ENCODE measurements around the gene SLC12A9.

The SLC12A9 gene

GRCh38 chr7:100894860-100895700 is 42.6 kb downstream of the SLC12A9 start:
- TF ChIP-seq, protein P1, sequence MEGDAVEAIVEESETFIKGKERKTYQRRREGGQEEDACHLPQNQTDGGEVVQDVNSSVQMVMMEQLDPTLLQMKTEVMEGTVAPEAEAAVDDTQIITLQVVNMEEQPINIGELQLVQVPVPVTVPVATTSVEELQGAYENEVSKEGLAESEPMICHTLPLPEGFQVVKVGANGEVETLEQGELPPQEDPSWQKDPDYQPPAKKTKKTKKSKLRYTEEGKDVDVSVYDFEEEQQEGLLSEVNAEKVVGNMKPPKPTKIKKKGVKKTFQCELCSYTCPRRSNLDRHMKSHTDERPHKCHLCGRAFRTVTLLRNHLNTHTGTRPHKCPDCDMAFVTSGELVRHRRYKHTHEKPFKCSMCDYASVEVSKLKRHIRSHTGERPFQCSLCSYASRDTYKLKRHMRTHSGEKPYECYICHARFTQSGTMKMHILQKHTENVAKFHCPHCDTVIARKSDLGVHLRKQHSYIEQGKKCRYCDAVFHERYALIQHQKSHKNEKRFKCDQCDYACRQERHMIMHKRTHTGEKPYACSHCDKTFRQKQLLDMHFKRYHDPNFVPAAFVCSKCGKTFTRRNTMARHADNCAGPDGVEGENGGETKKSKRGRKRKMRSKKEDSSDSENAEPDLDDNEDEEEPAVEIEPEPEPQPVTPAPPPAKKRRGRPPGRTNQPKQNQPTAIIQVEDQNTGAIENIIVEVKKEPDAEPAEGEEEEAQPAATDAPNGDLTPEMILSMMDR (IDR thresholded peaks at IDR 0.05; ENCODE audit: borderline replicate concordance, insufficient read depth, low read depth, low read length), result peak; percentile 86
- peak overlapping the region; percentile 48 for H3K4me3 ChIP-seq (ENCODE audit: low read depth, low read length)

GRCh38 chr7:100895701-100895955 is 43.1 kb downstream of the SLC12A9 start, which contains the start of gene ACHE:
ACHE (minus strand) TSS chr7:100895888; CDS start chr7:100894232, 1,656 bp downstream.
- TF ChIP-seq, protein P1 (IDR thresholded peaks at IDR 0.05; ENCODE audit: borderline replicate concordance, insufficient read depth, low read depth, low read length), result no peak
- peak within 1 kb of the TSS; percentile 48 for H3K4me3 ChIP-seq (ENCODE audit: low read depth, low read length)

DNA sequence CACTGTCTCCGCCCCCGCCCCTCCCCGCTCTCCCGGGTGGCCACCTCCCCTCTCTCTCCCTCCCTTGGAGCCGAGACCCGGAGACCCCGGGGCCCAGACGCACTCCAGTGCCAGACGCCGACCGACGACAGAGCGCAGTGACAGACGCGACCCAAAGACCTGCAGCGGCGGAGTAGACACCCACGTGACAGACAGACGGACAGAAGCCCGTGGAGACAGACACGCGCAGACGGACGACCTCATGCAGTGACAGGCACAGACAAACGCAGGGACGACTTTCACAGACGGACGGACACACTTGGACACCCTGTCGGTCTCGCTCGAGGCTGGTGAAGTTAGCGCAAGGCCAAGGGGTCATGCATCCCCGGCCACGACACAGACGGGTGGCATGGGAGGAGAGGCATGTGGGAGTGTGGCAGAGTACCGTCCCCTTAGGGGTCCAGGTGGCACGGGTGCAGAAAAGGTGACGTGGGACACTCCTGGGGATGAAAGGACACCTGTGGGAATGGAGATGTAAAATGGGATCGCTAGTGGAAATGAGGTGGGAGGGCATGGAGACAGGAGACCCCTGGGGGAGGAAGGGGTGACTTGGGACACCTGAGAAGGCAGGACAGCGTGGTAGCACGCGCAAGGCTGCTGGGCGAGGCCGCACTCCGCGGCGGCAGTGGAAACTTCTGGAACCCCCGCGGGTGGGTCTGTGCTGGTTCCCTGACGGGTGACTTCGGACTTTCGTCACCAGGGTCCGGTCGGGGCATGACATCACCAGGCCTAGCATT is 43.6 kb downstream of the SLC12A9 start:
- H3K4me3 ChIP-seq (ENCODE audit: low read depth, low read length), result no peak overlapping the region
- TF ChIP-seq, protein P1 (IDR thresholded peaks at IDR 0.05; ENCODE audit: borderline replicate concordance, insufficient read depth, low read depth, low read length), result no peak

DNA sequence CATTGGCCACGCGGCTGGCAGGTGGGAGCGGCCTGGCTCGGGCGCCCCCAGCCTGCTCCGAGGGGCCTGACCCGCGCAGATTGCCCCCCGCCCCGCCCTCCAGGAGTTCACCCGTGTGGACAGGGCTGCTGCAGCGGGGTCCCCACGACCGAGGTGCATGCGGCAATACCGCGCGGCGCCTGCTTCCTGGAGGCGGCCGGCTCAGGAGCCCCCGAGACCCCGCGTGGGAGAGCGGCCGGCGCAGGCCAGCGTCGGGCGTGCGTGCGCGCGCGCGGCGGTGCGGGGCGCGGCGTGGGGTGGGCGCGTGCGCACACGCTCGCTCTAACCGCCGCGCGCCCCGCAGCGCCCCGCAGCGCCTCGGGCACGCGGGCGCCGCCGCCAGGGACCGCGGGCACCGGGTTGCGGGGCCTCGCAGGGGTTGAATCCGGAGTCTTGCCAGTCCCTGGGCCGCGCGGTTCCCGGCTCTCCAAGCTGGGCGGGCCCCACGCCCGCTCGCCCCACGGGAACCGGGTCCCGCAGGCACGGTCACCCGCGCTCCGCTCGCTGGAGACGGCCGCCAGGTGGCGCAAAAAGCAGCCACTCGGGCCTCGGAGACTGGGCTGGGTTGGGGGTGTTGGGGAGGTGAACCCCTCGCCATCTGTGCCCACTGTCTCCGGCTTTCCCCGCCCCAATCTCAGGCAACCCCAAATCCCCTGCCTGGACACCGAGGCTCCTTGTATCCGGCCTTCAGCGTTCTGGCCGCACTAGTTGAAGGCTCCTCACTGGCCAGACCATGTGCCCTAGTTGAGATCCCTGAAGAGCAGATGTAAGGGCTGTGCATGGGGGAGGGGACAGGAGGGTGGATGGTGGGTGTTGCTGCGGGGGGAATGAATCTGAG is 44.5 kb downstream of the SLC12A9 start:
- TF ChIP-seq, protein P1 (IDR thresholded peaks at IDR 0.05; ENCODE audit: borderline replicate concordance, insufficient read depth, low read depth, low read length), result peak; percentile 86
- H3K4me3 ChIP-seq (ENCODE audit: low read depth, low read length), result no peak overlapping the region

DNA sequence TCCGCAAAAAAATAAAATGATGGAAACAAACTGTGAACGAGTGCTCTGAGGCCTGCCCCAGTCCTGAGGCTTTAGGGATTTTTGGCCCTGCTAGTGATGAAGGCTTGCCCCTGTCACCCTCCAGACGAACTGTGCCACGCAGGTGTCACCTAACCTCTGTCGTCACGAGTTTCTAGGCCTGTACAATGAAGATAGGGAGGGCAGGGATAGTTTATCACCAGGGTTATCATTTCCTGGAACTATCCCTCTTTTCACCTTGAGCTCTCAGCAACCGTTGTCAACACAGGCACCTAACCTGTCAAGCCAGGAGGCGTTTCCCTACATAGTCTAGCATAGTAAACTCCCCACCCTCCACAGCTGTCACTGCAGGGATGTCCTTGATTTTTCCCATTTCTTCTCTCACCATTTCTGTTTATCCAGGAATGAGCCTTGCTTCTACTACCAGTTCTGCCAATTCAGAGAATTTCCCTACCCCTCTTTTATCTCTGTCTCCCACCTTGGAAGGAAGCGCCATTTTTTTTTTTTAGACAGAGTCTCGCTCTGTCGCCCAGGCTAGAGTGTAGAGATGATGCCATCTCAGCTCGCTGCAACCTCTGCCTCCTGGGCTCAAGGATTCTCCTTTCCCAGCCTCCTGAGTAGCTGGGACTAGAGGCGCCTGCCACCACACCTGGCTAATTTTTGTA is 45.4 kb downstream of the SLC12A9 start:
- H3K4me3 ChIP-seq (ENCODE audit: low read depth, low read length), result no peak overlapping the region
- TF ChIP-seq, protein P1 (IDR thresholded peaks at IDR 0.05; ENCODE audit: borderline replicate concordance, insufficient read depth, low read depth, low read length), result no peak

DNA sequence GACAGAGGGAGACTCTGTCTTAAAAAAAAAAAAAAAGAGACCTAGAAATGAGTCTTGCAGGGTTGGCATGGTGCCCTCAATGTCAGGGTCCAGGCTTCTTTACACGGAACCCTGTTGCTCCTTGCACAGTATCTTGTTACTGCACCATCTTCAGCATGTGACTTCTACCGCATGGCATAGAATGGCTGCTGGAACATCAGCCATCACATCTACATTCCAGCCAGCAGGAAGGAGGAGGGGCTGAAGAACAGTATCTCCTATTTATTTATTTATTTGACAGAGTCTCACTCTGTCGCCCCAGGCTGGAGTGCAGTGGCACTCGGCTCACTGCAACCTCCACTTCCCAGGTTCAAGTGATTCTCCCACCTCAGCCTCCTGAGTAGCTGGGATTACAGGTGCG is 46.9 kb downstream of the SLC12A9 start:
- TF ChIP-seq, protein P1 (IDR thresholded peaks at IDR 0.05; ENCODE audit: borderline replicate concordance, insufficient read depth, low read depth, low read length), result no peak
- no peak overlapping the region for H3K4me3 ChIP-seq (ENCODE audit: low read depth, low read length)
